Fibroblast of mammary gland (primary cell): ENCODE measurements around the gene CACNA2D3.

Source experiments
- DNase-seq: peaks from one replicate; pipeline ENCODE4 v3.0.0-alpha.2; 2010; ENCODE audit warnings: low read depth
- H3K4me3 ChIP-seq: 2 replicates; pipeline ENCODE4 v1.5.1; 2011; ENCODE audit warnings: low read depth, mild to moderate bottlenecking, low read length, moderate library complexity; ENCODE audit not compliant: control insufficient read depth
- TF ChIP-seq, protein P1 (sequence below): conservative IDR thresholded peaks from 2 replicates; pipeline ENCODE4 v1.5.1; 2011; ENCODE audit warnings: low read depth, low read length, inconsistent platforms; ENCODE audit not compliant: control insufficient read depth, insufficient read depth

Gene CACNA2D3

DNA sequence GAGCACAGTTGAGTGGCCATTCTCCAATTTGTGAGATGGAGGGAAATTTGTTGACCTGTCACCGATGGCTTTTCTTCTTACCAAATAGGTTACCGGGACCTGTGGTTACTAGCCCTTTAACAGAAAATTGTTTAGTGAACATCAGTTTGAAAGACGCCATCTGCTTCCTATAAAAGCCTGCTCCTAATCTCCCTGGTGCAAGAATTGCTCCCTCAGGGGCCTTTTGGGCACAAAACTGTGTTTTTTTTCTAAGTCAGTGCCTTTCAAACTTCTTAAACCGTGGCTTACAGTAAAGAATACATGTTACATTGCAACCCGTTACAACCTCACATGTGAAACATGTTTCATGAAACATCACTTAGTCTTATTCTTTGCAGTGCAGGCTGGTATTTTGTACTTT lies 15.0 kb downstream of the CACNA2D3 start:
- DNase-seq = no peak
- no peak overlapping the region for H3K4me3 ChIP-seq
- TF ChIP-seq, protein P1, sequence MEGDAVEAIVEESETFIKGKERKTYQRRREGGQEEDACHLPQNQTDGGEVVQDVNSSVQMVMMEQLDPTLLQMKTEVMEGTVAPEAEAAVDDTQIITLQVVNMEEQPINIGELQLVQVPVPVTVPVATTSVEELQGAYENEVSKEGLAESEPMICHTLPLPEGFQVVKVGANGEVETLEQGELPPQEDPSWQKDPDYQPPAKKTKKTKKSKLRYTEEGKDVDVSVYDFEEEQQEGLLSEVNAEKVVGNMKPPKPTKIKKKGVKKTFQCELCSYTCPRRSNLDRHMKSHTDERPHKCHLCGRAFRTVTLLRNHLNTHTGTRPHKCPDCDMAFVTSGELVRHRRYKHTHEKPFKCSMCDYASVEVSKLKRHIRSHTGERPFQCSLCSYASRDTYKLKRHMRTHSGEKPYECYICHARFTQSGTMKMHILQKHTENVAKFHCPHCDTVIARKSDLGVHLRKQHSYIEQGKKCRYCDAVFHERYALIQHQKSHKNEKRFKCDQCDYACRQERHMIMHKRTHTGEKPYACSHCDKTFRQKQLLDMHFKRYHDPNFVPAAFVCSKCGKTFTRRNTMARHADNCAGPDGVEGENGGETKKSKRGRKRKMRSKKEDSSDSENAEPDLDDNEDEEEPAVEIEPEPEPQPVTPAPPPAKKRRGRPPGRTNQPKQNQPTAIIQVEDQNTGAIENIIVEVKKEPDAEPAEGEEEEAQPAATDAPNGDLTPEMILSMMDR = no peak

DNA sequence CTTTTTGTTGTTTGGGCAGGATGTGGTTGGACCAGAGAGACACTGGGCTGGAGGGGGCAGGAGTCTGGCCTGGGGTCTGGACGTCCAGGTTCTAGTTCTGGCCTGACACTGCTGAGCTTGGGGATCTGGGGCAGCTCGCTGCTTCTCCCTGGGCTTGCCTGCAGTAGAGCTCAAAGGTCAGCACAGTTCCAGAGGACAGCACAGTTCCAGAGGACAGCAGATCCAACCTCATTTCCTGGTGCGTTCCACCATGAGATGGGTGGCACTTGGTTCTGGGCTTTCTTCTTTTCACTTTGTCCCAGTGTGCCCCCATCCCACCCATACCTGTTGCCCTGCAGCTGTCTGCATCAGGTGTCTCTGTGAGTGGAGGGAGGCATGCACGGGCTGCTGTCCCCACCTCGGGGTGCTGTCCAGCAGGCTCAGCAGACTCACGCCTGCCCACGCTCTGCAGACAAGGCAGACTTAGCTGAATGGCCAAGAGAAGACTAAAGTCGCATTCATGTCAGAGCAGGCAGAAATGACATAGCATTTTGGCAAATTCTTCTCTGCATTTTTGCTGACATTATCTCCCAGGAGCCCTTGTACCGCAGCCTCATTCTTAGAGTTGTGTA lies 16.7 kb downstream of the CACNA2D3 start:
- TF ChIP-seq, protein P1 = no peak
- DNase-seq = no peak
- H3K4me3 ChIP-seq = no peak overlapping the region

DNA sequence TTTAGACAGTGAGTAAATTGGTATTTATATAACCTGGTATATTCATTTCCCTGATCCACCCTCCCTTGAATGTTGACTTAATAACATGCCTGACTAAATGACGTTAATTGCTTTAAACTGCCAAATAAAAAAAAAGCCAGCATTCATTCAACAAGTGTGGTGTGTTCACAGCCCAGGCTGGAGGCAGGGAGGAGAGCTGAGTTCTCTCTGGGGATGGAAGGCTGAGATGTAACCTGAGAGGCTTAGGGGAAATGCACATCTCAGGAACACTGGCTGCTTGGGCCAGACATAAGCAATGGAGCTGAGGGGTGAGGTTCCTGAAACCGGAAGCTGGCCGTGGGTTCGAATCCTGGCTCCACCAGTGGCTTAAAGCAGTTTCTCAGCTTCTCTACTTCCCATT lies 17.3 kb downstream of the CACNA2D3 start:
- TF ChIP-seq, protein P1 = no peak
- no peak for DNase-seq
- H3K4me3 ChIP-seq = no peak overlapping the region

DNA sequence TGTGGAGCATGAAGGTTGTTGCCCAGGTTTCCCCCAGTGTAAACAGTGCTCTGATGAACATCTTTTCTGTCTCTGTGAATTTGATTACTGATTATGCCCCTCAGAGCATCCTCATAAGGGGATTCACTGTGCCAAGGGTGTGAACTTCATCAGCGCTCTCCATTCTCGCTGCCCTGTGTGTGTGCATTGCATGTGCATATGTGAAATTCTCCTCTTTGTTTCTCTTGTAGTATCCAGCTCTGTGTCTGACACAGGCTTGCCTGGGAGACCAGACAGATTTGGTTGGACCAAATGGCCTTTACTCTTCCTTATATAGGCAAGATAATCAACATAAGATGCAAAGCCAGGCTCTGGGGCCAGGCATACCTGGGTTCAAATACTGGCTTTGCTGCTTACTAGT lies 21.9 kb downstream of the CACNA2D3 start:
- TF ChIP-seq, protein P1 = no peak
- DNase-seq = no peak
- H3K4me3 ChIP-seq = no peak overlapping the region

DNA sequence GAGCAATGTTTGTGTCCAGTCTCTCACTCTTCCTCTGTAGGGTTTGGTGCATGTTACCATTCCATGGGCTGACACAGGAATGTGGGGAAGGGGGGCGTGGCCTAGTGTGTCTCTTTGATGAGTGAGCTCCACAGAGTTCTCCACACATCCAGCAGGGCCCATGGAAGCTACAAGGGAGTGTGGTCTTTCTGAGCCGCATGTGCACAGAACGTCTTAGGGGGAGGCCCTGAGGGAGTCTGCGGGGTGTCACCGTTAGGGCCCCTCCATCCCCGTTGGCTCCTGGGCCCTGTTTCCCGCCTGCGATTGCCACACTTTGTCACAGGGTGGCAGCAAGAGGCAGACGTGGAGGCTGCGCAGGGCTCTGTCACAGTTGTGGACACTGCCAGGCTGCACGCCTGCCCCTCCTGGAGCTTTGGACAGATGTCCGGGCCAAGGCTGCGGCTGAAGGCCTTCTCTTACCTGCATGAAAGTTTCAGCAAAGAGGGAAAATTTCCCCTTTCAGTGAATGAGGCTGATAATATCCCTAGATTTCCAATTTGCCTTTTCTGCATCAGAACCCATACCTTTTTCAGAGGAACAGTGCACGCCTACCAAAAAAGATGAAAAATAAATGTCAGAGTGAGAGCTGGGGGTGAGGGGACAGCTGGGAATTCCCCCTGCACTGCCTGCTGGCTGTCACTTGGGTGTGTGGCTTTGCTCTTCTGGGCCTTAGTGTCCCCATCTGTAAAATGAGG lies 24.3 kb downstream of the CACNA2D3 start:
- TF ChIP-seq, protein P1 = peak; percentile 18
- H3K4me3 ChIP-seq = no peak overlapping the region
- DNase-seq = no peak

DNA sequence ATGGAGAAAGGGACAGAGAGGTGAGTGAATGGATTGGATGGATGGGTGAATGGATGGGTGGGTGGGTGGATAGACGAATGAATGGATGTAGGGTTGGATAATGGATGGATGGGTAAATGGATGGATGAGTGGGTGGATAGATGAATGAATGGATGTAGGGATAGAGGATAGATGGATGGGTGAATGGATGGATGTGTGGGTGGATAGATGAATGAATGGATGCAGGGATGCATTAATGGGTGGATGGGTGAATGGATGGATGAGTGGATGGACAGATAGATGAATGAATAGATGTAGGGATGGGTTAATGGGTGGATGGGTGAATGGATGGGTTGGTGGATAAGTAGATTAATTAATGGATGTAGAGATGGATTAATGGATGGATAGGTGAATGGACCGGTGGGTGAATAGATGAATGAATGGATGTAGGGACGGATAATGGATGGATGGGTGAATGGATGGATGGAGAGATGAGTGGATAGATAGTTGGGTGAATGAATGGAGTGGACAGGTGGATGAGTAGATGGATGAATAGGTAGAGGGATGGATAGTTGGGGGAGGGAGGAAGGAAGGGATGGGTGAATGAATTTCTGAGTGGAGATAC lies 28.6 kb downstream of the CACNA2D3 start:
- TF ChIP-seq, protein P1 = no peak
- DNase-seq = no peak
- H3K4me3 ChIP-seq = no peak overlapping the region

DNA sequence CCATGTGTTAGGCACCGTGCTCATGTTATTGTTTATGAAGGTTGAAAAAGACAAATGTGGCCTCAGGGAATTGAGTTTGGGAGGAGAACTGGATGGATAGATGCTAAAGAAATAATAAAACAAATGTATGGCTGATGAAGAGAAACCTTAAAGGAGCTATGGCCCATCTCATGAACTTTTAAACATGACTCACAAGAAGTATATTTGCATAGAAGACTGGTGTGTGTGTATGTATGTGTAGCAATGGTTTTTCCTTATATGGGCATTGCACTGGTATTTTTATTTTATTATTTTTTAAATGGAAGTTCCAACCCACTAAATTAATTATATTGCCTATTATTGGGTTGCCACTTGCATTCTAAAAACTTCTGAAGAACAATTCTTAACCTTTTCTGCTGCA lies 31.1 kb downstream of the CACNA2D3 start:
- TF ChIP-seq, protein P1 = no peak
- no peak for DNase-seq
- no peak overlapping the region for H3K4me3 ChIP-seq
